Muscle of arm (tissue), 12 donors: ENCODE data around the gene E2F7. TPM values are rescaled to one million over a fixed set of nuclear protein-coding genes. Genes with fewer than 3 reads are reported as not detected.
A peak's percentile ranks its signal among the peaks of the same experiment; 100 is the strongest.

Source experiments
- DNase-seq: peaks from one replicate; pipeline ENCODE4 v3.0.0-alpha.2; 2013
- polyA plus RNA-seq, 12 donors: library from polyadenylated mRNA; unstranded; fragments of 120-200 nt; gene quantifications; one replicate each; pipeline ENCODE4 v1.2.1, GENCODE V29; 2013; ENCODE audit not compliant: insufficient read length in 12 of 12

E2F7 gene
- polyA plus RNA-seq, 12 donors, result 2.3 to 13.7 (median 4.3) TPM; not detected in 1

GRCh38 chr12:77070800-77071449 lies 5.6 kb upstream of the E2F7 start:
- DNase-seq, result no peak

GRCh38 chr12:77070382-77070781 lies 5.0 kb upstream of the E2F7 start:
- no peak for DNase-seq

- DNase-seq, result peak; percentile 2
These were observed 441 bp downstream of the E2F7 start for GRCh38 chr12:77064896-77065360.

GRCh38 chr12:77062846-77063461 lies 2.4 kb downstream of the E2F7 start:
- DNase-seq, result no peak

- DNase-seq, result no peak
These were observed 3.0 kb downstream of the E2F7 start for GRCh38 chr12:77062396-77062795.

GRCh38 chr12:77060883-77061240 lies 4.5 kb downstream of the E2F7 start:
- DNase-seq, result no peak

GRCh38 chr12:77060136-77060882 lies 5.1 kb downstream of the E2F7 start:
- DNase-seq, result no peak

- DNase-seq, result no peak
These were observed 6.6 kb downstream of the E2F7 start for GRCh38 chr12:77058740-77059139.

GRCh38 chr12:77054851-77055250 lies 10.5 kb downstream of the E2F7 start:
- no peak for DNase-seq

- DNase-seq, result no peak
These were observed 12.1 kb downstream of the E2F7 start for GRCh38 chr12:77053259-77053658.

GRCh38 chr12:77049767-77050353 lies 15.5 kb downstream of the E2F7 start:
- DNase-seq, result peak; percentile 31

GRCh38 chr12:77047341-77048109 lies 17.8 kb downstream of the E2F7 start:
- no peak for DNase-seq

- DNase-seq, result no peak
These were observed 18.9 kb downstream of the E2F7 start for GRCh38 chr12:77046468-77046867.

GRCh38 chr12:77045183-77045582 lies 20.2 kb downstream of the E2F7 start:
- DNase-seq, result no peak

- DNase-seq, result no peak
These were observed 20.6 kb downstream of the E2F7 start for GRCh38 chr12:77044721-77045120.

- DNase-seq, result no peak
These were observed 22.5 kb downstream of the E2F7 start for GRCh38 chr12:77042833-77043232.

GRCh38 chr12:77040231-77040630 lies 25.1 kb downstream of the E2F7 start:
- DNase-seq, result no peak

- DNase-seq, result no peak
These were observed 30.1 kb downstream of the E2F7 start for GRCh38 chr12:77035226-77035625.

GRCh38 chr12:77033658-77034536 lies 31.5 kb downstream of the E2F7 start:
- no peak for DNase-seq

GRCh38 chr12:77032406-77032805 lies 33.0 kb downstream of the E2F7 start:
- DNase-seq, result no peak

- DNase-seq, result no peak
These were observed 33.6 kb downstream of the E2F7 start for GRCh38 chr12:77031745-77032144.
